ENCODE measurements around the gene FEZF2.

DNA sequence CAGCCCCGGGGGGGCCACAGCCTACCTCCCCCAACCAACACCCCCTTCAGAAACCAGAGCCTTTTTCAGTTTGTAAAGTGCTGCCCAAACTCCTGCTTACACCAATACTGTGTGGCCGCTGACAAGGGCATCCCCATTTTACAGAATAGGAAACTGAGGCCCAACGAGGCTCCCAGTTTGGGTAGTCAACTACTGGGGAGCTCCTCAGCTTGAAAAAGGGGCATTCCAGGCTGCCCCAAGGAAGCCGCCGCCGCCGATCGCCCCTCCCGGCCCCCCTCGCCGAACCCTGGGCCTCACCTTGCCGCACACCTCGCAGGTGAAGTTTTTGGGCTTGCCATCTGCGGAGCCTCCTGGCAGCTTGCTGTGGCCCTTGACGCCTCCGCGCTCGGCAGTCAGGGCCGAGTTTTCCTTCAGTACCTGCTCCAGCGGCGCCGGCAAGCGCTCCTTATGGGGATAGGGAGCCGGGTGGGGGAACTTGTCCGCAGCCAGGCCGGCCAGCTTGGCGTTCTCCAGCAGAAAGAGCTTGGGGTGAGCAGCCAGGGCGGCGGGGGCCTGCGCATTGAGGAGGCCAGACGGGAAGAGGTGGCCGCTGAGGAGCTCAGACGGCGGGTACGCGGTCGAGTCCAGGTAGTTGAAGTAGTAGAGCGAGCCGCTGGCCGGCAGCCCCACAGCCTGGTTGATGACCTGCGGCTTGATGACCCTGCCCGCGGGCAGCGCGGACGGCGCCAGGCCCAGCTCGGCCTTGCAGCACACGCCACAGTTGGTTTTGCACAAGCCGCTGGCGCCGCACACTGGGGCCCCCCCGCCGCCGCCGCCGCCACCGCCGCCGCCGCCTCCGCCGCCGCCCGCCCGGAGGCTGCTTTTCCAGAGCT lies 1.4 kb downstream of the FEZF2 start:
- TF ChIP-seq GATAD2A (CRISPR knock-in tag; IDR thresholded peaks at IDR 0.05) (no peak), SIN3A (IDR thresholded peaks at IDR 0.05; ENCODE audit: borderline replicate concordance, low read depth, low read length) (no peak), EP300 (IDR thresholded peaks at IDR 0.05; ENCODE audit: low read depth in 2 of 2, low read length in 2 of 2) (no peak), EP300 (CRISPR knock-in tag; IDR thresholded peaks at IDR 0.05; ENCODE audit: borderline replicate concordance) (no peak), POLR2A (IDR thresholded peaks at IDR 0.05; ENCODE audit: insufficient read depth in 1 of 2, low read depth in 2 of 2, low read length in 2 of 2) (no peak), JUN (CRISPR knock-in tag; IDR thresholded peaks at IDR 0.05) (no peak), NFYB (CRISPR knock-in tag; IDR thresholded peaks at IDR 0.05) (no peak), ZNF331 (CRISPR knock-in tag; IDR thresholded peaks at IDR 0.05) (no peak), ZBTB1 (CRISPR knock-in tag; IDR thresholded peaks at IDR 0.05; ENCODE audit: borderline replicate concordance) (no peak), ZNF564 (CRISPR knock-in tag; IDR thresholded peaks at IDR 0.05) (no peak)
- TF ChIP-seq, protein P1, sequence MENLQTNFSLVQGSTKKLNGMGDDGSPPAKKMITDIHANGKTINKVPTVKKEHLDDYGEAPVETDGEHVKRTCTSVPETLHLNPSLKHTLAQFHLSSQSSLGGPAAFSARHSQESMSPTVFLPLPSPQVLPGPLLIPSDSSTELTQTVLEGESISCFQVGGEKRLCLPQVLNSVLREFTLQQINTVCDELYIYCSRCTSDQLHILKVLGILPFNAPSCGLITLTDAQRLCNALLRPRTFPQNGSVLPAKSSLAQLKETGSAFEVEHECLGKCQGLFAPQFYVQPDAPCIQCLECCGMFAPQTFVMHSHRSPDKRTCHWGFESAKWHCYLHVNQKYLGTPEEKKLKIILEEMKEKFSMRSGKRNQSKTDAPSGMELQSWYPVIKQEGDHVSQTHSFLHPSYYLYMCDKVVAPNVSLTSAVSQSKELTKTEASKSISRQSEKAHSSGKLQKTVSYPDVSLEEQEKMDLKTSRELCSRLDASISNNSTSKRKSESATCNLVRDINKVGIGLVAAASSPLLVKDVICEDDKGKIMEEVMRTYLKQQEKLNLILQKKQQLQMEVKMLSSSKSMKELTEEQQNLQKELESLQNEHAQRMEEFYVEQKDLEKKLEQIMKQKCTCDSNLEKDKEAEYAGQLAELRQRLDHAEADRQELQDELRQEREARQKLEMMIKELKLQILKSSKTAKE (CRISPR knock-in tag; IDR thresholded peaks at IDR 0.05; ENCODE audit: borderline replicate concordance), result no peak
